OCI-M1 (cell line): ENCODE measurements around the gene WNT10A.
"Not testable (repeated sequence)": the region's sequence is repeated elsewhere in the genome, so short reads cannot be mapped to it uniquely, and the experiment has no call there.

Experiments
- DNase-seq: peaks from one replicate; lab custom pipeline; 2025; lab: John Stamatoyannopoulos, UW

Gene WNT10A

DNA sequence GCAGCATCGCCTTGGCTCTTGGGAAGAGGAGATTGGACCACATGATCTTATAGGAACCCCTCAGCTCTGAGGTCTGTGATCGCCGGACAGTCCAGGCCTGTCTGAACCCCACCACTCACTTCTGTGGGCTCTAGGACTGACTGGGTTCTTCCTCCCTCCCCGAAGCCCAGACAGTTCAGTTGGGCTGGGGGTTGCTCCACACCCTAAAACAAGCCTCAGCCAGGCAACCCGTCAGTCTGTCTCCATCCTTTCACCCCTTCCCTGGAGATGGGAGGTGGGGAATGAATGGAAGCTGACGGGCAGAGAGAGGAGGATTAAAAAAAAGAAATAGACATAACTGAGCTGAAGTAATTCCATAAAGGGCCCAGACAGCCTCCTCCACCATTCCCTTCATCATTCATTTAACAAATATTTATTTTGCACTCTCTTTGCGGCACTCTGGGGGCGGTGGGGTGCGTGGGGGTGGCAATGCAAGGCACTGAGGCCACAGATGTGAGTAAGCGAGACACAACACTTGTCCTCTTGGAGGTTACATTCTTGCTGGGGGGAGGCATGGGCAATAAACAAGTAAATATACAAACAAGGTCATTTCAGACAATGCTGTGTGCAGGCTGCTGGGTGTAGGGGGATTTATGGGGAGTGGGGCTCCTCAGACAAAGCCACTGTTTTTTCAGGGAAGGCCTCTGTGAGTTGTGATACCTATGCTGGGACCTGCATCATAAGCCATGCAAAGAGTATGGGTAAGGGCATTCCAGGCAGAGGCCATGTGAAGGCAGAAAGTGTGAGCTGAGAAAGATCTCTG is 12.9 kb downstream of the WNT10A start:
- DNase-seq, result no peak

GRCh38 chr2:218894151-218894879 is 13.7 kb downstream of the WNT10A start:
- no peak for DNase-seq

- no peak for DNase-seq
Observed at GRCh38 chr2:218894880-218895157, 14.2 kb downstream of the WNT10A start.

DNA sequence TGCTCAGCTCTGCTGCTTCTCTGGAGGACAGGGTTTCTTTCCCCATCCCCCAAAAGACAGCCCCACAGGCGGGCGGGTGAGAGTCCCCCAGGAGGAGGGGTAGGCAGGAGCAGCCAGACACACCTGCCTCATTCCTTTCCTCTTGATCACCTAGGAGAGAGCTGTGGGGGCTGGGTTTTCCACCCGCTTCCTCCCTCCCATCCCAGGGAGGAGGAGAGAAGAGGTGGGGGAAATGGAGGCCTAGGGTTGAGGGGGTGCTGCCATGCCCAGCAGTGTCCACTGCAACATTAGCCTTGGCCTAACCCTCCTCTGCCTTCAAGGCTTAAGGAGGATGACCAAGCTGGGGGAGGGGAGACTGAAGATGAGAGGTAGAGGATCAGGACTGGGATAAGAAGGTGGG is 14.7 kb downstream of the WNT10A start:
- no peak for DNase-seq

- peak; percentile 56 for DNase-seq
Observed at GRCh38 chr2:218895759-218896500, 15.3 kb downstream of the WNT10A start.

GRCh38 chr2:218896501-218897393 is 16.1 kb downstream of the WNT10A start:
- peak; percentile 77 for DNase-seq

DNA sequence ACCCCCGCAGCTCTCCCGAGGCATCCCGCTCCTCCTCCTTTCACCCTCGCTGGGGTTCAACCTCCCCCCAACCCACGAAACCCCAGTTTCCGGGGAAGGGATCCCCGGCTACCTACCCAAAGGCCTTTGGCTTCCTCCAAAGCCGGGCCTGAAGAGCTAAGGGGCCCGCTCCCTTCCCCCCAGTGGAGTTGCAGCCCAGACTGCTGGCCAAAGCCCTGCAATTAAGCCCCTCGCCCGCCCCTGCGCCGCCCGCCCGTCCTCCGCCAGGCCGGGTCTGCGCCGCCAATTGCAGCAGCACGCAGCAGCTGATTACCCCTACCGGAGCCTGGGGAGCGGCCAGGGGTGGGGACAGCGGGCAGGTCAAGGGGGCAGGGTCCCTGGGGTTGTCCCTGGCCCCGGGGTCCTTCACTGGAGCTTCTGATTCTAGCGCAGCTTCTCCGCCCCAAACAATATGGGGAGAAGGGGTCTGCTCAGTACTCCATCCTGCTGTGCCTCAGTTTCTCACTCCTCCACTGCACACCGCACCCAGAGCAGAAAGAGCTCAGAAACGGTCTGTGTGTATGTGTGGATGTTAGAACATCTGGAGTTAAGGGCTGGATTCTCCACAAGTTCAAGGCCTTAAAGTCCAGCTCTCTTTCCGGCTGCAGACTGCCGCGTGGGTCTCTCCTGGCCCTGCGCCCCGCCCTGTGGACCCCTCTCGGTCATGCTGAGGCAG is 16.9 kb downstream of the WNT10A start:
- DNase-seq, result no peak

DNA sequence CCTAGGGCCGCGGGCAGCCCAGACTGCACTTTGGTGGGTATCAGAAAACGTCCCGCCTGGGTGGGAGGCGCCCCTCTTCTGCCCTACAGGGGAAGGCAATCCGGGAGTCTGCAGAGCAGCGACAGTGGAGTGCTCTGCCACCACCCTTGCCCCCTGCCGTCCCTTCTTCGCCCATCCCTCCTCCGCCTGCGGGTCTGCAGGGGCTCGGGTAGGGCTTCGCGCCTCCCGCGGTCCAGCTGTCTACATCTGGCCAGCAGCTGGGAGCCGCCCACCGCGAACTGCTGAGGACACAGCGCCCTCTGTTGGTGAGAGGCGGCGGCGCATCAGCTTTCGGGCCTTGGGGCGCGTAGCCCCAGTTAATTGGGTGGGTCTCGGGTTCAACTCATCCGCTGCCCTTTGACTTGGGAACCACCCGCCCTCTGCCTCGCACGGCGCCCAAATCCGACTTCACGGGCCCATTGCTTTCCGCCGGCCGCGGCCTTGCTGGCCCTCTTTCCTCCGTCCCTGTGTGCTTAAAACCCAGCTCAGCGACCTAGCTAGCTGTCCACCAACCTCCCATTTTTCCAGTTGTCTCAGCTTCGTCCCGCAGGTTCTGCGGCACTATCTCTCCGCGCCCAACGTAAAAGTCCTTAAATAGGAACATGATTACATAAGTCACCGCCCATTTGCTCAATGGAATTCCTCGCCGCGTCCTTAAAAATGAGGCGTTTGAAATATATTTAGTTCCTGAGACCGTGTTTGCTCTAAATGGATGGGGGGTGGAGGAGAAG is 17.6 kb downstream of the WNT10A start:
- peak; percentile 78 for DNase-seq

DNA sequence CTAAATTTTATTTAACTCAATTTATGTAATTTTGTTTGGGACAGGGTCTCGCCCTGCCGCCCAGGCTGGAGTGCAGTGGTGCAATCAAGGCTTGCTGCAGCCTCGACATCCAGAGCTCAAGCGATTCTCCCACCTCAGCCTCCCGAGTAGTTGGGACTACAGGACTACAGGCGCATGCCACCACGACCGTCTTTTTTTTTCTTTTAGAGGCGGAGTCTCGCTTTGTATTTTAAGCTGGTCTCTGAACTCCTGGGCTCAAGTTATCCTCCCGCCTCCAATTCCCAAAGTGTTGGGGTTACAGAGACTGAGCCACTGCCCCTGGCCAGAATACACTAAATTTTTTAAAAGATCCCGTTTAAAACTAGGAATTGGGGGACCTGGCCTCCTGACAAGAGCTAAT is 18.5 kb downstream of the WNT10A start:
- DNase-seq, result no peak

DNA sequence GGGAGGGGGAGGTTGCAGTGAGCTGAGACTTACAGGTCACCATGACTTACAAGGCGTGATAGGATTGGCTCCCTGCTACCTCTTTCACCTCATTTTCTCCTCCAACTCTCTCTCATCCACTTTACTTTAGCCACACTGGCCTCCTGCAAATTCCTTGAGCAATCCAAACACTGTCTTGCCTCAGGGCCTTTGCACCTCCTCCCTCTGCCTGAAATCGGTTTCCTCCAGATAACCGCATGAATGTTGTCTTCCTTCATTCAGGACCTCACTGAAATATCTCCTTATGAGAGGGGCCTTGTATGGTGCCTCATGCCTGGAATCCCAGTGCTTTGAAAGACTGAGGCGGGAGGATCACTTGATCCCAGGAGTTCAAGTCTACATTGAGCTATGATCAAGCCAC is 21.8 kb downstream of the WNT10A start:
- DNase-seq, result no peak

DNA sequence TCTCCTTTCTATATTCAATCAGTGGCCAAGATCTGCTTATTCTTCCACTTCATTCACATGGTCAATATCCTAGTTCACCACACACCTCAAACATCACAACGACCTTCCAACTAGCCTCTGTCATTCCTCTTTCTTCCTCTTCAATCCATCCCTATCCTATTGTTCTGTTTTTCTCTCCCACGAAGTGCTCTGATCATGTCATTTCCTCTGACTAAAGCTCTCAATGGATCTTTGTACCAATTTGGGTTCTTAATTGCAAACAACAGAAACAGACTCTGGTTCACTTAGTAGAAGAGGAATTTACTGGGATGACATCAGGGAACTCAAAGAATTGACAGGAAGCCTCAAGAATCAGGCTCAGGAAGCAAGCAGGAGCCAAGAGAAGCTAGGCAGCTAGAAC is 23.5 kb downstream of the WNT10A start:
- no peak for DNase-seq

- peak; percentile 97 for DNase-seq
Observed at GRCh38 chr2:218908721-218909619, 28.3 kb downstream of the WNT10A start.

- DNase-seq, result no peak
Observed at GRCh38 chr2:218910741-218911140, 30.1 kb downstream of the WNT10A start.

DNA sequence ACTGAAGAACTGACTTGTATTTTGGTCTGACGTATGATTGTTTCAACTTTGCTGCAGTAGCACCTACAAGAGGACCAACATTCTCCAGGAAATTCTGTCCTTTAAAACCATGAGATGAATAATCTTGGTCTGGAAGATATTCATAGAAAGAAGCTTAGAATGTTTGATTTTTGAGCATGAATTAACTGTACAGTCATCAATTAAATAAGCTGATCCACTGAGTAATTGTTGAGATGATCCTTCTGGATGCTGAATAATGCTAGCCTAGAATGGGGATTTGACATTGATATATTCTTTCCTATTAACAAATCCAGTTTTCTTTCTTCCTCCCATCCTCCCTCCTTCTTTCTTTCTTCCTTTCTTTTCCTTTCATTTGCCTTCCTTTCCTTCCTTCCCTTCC is 39.9 kb downstream of the WNT10A start:
- no peak for DNase-seq

- no peak for DNase-seq
Observed at GRCh38 chr2:218924757-218925156, 44.1 kb downstream of the WNT10A start.

DNA sequence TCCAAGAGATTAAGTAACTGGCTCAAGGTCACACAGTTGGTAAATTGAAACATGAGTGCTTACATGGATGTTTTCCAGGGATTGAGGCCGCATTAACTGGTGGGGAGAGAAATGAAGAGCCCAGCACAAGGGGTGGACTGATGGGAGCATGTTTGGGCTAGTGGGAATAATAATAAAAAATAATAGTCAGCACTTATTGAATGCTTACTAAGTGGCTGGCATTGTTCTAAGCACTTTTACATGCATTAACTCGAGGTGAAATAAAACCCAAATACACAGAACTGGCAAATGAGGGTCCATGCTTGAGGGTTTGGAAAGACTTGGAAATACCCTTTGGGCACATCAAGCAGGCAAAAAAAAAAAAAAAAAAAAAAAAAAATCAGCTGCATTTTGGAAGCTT is 44.8 kb downstream of the WNT10A start:
- no peak for DNase-seq

DNA sequence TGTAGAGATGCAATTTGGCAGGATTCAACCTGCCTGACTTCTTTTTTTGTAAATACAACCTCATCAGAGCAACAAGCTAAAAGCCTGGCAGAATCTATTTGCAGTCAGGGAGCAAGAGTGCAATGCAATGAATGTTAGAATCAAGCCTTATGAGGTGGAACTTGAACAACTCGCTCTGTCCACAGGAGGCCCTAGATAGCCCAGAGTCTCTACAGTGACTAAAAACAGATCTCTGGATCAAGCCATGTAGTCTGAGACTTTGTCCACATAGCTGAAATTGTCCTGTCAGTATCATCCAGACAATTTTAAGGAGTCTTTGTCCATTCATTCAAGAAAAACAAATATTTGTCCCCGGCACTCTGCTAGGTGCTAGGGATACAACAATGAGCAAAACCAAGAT is 46.8 kb downstream of the WNT10A start:
- DNase-seq, result no peak

- no peak for DNase-seq
Observed at GRCh38 chr2:218927876-218928275, 47.2 kb downstream of the WNT10A start.

DNA sequence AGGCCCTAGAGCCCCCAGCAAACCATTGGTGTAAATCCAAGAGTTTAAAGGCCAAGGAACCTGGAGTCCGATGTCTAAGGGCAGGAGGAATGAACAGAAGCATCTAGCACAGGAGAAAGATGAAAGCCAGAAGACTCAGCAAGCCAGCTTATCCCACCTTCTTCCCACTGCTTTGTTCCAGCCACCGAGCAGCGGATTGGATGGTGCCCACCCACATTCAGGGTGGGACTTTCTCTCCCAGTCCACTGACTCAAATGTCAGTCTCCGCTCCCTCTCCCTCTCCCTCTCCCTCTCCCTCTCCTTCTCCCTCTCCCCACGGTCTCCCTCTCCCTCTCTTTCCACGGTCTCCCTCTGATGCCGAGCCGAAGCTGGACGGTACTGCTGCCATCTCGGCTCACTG is 49.8 kb downstream of the WNT10A start:
- not testable (repeated sequence) for DNase-seq

DNA sequence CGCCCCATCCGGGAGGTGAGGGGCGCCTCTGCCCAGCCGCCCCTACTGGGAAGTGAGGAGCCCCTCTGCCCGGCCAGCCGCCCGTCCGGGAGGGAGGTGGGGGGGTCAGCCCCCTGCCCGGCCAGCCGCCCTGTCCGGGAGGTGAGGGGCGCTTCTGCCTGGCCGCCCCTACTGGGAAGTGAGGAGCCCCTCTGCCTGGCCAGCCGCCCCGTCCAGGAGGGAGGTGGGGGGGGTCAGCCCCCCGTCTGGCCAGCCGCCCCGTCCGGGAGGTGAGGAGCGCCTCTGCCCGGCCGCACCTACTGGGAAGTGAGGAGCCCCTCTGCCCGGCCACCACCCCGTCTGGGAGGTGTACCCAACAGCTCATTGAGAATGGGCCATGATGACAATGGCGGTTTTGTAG is 51.1 kb downstream of the WNT10A start:
- not testable (repeated sequence) for DNase-seq
